Neuron (in vitro differentiated cells): ENCODE measurements around the gene SMARCAD1.

Experiments
- H2AFZ ChIP-seq: one replicate; pipeline ENCODE4 v1.6.1; 2013; ENCODE audit warnings: low read depth, mild to moderate bottlenecking, inconsistent platforms, low read length, moderate library complexity
- H3K27me3 ChIP-seq: one replicate; pipeline ENCODE4 v1.6.1; 2013; ENCODE audit warnings: low read length; ENCODE audit not compliant: insufficient read depth
- H3K36me3 ChIP-seq: one replicate; pipeline ENCODE4 v1.6.1; 2013; ENCODE audit warnings: low read length; ENCODE audit not compliant: insufficient read depth
- H3K4me1 ChIP-seq: one replicate; pipeline ENCODE4 v1.6.1; 2013; ENCODE audit warnings: low read length; ENCODE audit not compliant: insufficient read depth
- H3K4me3 ChIP-seq: 2 replicates; pipeline ENCODE4 v1.5.1; 2013; ENCODE audit warnings: mild to moderate bottlenecking, low read length, moderate library complexity
- H3K9me3 ChIP-seq: one replicate; pipeline ENCODE4 v1.6.1; 2013; ENCODE audit warnings: low read length

The SMARCAD1 gene

DNA sequence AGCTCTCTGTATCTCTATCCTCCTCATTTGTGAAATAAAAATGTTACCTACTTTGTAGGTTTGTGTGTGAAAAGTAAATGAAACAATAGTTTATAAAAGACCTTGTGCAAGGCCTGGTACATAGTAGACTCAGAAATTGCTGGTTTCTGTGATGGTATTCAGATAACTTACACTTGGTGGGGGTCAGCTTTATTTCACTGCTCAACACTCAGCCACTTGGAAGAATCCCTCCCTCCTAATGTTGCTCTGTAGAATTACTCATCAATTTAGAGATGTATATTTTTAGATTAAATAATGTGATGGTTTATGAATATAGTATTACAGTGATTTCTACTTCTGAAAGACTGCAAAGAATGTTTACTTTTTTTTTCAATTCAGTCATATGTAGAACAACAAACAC lies 32.7 kb downstream of the SMARCAD1 start:
- H2AFZ ChIP-seq: no peak overlapping the region
- H3K9me3 ChIP-seq: no peaks in the 10 kb centered on the region
- H3K4me3 ChIP-seq: no peak overlapping the region
- H3K4me1 ChIP-seq: no peaks in the 10 kb centered on the region
- peaks cover 90% of the 10 kb centered on the region for H3K36me3 ChIP-seq
- H3K27me3 ChIP-seq: no peaks in the 10 kb centered on the region

DNA sequence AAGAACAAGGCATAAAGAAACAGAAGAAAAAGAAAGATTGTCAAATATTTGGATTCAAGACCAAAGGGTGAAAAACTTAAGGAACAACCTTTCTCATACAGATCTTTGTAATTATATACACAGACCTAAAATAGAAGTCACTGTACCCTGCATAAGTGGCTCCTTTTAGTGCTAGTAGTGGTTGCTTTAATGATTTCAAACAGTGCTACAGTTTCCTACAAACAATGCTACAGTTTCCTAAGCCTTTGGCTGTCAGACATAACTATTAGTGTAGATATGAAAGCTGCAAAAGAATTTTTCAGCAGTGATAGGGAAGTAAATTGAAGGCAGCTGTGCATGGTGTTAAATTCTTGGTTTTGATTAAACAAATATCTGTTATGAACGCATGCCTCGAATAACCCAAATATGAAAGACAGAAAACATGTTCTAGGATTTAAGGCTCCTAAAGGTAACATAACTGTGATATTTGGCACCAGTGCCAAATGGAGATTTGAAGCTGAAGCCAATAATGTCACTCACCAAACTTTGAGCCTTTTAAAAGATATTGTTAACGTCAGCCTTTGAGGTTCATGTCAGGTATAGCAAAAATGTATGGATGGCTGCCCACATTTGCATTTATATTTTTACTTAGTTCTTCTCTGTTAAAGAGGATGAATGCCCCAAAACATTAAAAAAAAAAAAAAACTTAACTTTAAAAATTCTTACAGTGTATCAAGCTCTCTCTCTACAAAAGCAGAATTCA lies 36.6 kb downstream of the SMARCAD1 start:
- Histone ChIP-seq H3K9me3 (no peaks in the 10 kb centered on the region), H3K27me3 (no peaks in the 10 kb centered on the region), H2AFZ (no peak overlapping the region), H3K36me3 (peaks cover 95% of the 10 kb centered on the region), H3K4me1 (no peaks in the 10 kb centered on the region), H3K4me3 (no peak overlapping the region)

DNA sequence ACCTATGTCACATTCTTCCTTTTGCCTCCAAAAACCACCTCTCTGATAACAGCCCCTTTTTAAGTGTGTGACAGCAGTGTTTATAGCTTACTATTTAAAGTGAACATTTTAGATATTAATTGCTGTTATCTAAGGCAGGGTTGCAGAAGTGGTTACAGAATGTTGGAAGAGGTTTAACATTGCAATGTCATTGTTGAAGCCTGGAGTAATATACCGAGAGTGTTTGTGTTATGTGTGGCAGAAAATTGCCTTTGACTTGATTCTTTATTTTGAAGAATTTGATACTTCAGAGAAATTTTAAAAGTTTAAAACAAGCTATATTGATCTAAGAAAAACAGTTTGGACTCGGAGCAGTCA lies 37.1 kb downstream of the SMARCAD1 start:
- Histone ChIP-seq H3K27me3 (no peaks in the 10 kb centered on the region), H2AFZ (no peak overlapping the region), H3K4me3 (no peak overlapping the region), H3K9me3 (no peaks in the 10 kb centered on the region), H3K36me3 (peaks cover 95% of the 10 kb centered on the region), H3K4me1 (no peaks in the 10 kb centered on the region)

DNA sequence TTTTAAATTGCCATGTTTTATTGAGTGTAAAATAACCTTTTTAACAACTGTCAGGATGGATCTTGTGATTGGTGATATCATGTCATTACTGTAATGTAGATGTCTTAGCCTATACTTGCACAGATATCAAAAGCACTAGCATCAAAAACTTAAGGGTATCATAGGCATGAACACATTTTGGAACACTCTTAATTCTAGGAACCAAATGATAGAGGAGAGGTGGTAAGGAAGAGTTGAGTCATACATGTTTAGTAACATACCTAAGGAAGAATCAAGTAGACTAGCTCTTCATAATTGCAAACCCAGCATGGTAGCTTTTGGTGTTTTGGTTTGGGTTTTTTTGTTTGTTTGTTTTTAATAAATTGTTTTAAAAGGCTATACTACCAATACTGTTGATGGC lies 43.4 kb downstream of the SMARCAD1 start:
- Histone ChIP-seq H3K9me3 (no peaks in the 10 kb centered on the region), H3K4me1 (no peaks in the 10 kb centered on the region), H3K4me3 (no peak overlapping the region), H3K27me3 (no peaks in the 10 kb centered on the region), H2AFZ (no peak overlapping the region), H3K36me3 (peaks cover 78% of the 10 kb centered on the region)

DNA sequence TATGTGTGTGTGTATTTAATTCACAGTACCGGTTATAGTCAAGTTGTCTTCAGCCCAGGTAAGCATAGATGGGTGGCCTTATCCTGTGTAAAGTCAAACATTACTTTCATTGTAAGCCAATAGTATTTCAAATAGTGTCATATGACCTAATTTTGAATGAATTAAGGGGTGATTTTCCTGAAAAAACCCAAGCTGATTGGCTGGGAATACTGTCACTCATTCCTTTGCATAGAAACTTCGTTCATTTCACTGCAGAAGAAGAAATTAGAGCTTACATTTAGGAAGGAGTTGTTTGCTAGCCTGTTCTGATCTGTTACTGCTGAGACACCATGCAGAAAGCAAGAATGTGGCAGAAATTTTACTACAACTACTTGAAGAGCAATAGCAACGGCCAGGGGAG lies 45.4 kb downstream of the SMARCAD1 start:
- no peaks in the 10 kb centered on the region for H3K9me3 ChIP-seq
- no peak overlapping the region for H3K4me3 ChIP-seq
- no peak overlapping the region for H2AFZ ChIP-seq
- peaks cover 63% of the 10 kb centered on the region for H3K36me3 ChIP-seq
- H3K27me3 ChIP-seq: no peaks in the 10 kb centered on the region
- no peaks in the 10 kb centered on the region for H3K4me1 ChIP-seq

DNA sequence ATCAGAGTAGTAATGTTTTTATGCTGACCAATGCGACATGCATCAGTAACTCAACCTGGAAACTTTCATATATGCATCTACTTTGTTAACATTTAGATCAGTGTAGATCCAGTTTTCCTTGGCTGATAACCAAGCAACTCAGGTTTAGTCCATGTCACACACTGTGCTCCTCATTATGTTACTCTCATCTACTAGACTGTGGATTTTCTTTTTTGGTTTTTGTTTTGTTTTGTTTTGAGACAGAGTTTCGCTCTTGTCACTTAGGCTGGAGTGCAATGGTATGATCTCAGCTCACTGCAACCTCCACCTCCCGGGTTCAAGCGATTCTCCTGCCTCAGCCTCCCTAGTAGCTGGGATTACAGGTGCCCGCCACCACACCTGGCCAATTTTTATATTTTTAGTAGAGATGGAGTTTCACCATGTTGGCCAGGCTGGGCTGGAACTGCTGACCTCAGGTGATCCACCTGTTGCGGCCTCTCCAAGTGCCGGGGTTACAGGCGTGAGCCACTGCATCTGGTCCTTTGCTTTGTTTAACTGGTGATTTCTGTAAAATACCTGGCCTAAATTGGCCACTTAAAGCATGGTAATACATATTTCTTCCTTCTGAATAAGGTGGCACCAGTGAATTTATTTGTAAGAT lies 48.6 kb downstream of the SMARCAD1 start:
- Histone ChIP-seq H3K36me3 (peaks cover 53% of the 10 kb centered on the region), H3K4me3 (no peak overlapping the region), H3K9me3 (no peaks in the 10 kb centered on the region), H3K4me1 (no peaks in the 10 kb centered on the region), H3K27me3 (no peaks in the 10 kb centered on the region), H2AFZ (no peak overlapping the region)

DNA sequence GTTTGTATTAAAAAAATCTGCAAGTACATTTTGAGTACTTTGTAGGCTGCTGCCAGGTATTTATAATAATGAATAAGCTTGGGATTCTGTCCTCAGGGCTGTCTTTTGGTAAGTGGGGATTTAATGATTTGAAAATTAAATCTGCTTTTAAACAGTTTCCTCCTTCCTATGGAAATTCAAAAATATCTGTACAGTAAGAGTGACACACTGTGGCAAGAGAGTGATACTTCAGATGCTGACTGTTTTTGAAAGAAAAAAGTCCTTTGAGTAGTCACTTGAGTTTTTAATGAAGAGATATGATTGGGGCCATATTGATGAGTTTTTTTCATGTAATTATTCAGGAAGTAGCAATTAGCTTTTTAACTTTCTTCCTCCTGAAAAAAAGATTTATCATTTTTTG lies 49.2 kb downstream of the SMARCAD1 start:
- no peak overlapping the region for H3K4me3 ChIP-seq
- no peaks in the 10 kb centered on the region for H3K4me1 ChIP-seq
- H3K9me3 ChIP-seq: no peaks in the 10 kb centered on the region
- no peak overlapping the region for H2AFZ ChIP-seq
- no peaks in the 10 kb centered on the region for H3K27me3 ChIP-seq
- H3K36me3 ChIP-seq: peaks cover 53% of the 10 kb centered on the region

DNA sequence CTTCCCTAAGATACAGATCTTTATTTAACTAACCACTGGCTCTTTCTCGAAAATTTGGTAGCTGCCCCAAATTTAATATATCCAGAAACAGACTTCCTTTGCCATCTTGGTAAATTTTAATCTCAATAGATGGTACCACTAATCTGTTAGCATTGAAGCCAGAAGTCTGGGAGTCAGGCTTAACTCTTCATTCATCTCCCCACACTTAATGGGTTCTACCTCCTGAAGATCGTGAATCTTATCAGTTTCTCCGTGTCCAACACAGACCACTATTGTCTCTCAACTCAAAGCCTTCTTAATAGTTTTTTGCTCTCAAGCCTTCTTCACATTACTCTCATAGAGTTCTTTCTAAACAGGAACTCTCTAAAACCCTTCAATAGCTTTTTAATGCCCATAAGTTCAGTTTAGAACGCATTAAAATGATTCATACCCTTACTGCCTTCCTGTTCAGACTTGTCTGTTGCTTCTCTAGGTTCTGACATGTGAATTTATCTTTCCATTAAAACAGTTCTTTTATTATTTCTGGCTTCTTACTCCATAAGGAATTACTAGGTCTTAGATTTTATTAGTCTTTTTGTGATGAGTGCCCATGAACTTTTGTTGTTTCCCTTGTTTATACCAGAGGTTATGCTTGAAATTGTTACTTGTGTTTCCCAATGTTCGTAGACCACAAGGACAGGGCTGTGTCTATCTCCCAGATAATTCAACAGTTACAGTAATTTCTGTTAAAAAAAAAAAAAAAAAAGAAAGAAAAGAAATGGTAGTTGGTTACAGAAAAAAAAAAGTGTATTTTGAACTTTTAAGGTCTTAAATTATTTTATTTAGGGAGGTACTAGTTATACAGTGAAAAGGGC lies 54.7 kb downstream of the SMARCAD1 start:
- no peaks in the 10 kb centered on the region for H3K9me3 ChIP-seq
- H2AFZ ChIP-seq: no peak overlapping the region
- H3K4me3 ChIP-seq: no peak overlapping the region
- H3K36me3 ChIP-seq: peaks cover 64% of the 10 kb centered on the region
- no peaks in the 10 kb centered on the region for H3K27me3 ChIP-seq
- no peaks in the 10 kb centered on the region for H3K4me1 ChIP-seq

DNA sequence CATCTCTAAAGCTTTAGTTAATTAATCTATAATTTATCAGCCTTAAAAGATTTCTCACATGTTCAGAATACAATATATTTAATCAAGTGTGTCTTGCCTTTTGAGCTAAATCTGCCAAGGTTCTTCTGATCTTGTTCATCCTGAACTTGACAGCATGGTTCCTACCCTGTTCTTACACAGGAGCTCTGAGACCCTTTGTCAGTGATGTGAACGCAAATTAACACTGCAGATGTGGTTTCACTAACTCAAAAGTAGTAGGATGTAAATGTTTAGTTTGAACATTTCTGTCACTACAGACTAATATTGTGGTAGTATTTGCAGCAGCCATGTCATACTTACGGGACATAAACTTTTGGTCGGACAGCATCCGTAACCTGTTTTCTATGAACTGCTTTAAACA lies 59.4 kb downstream of the SMARCAD1 start:
- no peaks in the 10 kb centered on the region for H3K27me3 ChIP-seq
- H2AFZ ChIP-seq: no peak overlapping the region
- no peaks in the 10 kb centered on the region for H3K4me1 ChIP-seq
- peaks cover 65% of the 10 kb centered on the region for H3K36me3 ChIP-seq
- no peak overlapping the region for H3K4me3 ChIP-seq
- no peaks in the 10 kb centered on the region for H3K9me3 ChIP-seq

DNA sequence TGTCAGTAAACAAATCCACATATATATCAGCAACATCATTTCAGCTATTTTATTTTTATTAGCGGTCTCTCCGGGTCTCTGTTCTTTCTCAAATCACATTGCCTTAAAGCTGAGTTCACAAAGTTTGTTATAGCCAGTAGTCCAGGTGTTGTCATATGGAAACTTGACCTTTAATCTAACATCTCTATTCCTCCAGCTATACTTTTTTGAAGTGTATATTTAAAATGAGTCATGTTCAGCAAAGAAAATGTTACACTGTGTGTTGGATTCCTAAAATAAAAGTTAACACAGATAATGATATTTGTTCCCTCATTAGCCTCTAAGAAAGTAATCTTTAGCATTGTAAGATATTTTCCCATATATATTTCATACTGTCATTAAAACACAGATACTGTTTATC lies 63.6 kb downstream of the SMARCAD1 start:
- Histone ChIP-seq H3K4me3 (no peak overlapping the region), H3K36me3 (peaks cover 72% of the 10 kb centered on the region), H3K27me3 (no peaks in the 10 kb centered on the region), H3K9me3 (no peaks in the 10 kb centered on the region), H3K4me1 (no peaks in the 10 kb centered on the region), H2AFZ (no peak overlapping the region)

DNA sequence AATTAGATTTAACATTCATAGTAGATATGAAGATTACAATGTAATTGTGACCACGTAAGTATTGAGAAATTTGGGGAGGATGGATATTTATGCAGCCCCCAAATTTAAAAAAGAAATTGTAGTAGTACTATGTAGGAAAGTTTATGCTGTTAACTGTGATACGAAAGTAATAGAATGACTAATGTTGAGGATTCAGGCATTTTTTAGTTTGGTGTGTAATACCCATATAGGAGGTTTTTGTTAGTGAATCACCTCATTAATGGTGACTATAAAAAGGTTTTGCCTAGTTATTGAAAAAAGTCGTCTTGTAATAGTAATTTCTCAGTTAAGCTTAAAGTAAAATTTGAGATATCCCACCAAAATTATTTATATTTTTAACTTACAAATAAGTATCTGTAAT lies 67.2 kb downstream of the SMARCAD1 start:
- Histone ChIP-seq H3K27me3 (no peaks in the 10 kb centered on the region), H3K4me1 (no peaks in the 10 kb centered on the region), H3K9me3 (no peaks in the 10 kb centered on the region), H3K36me3 (peaks cover 88% of the 10 kb centered on the region), H2AFZ (no peak overlapping the region), H3K4me3 (no peak overlapping the region)

DNA sequence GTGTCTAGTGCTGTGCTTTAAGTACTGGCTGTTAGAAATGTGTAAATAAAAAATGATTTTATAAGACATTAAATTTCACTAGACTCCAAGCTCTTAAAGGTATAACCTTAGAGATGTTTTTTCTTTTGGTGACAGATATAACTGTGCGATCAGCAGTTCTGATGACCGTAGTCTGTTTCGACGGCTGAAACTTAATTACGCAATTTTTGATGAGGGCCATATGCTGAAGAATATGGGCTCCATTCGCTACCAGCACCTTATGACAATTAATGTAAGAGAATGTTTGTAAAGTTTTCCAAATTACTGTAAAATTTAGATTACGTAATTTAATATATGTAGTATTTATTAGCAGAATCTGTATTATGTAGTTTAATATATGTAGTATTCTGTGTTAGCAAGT lies 68.5 kb downstream of the SMARCAD1 start:
- Histone ChIP-seq H3K27me3 (no peaks in the 10 kb centered on the region), H3K4me3 (no peak overlapping the region), H3K36me3 (peaks cover 89% of the 10 kb centered on the region), H3K4me1 (no peaks in the 10 kb centered on the region), H2AFZ (no peak overlapping the region), H3K9me3 (no peaks in the 10 kb centered on the region)

DNA sequence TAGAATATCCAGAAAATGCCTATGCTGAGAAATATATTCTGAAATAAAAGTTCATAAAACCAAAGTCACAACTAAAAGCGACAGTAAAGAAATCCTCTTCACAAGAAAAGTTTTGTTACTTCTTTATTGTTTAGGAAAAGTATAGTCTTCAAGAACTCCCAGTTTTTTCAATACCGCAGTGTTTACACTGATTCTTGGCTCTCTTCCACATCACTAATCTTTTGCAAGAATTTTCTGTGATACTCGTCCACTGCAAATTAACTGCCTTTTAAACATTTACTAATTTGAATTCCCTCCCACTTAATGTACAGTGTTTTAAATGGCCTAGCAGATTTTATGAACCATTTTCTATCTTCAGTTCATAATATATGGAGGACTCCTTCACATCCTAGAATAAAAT lies 69.9 kb downstream of the SMARCAD1 start:
- Histone ChIP-seq H2AFZ (no peak overlapping the region), H3K4me3 (no peak overlapping the region), H3K4me1 (no peaks in the 10 kb centered on the region), H3K36me3 (peaks cover 87% of the 10 kb centered on the region), H3K9me3 (peaks cover 2% of the 10 kb centered on the region), H3K27me3 (no peaks in the 10 kb centered on the region)
